Keratinocyte (primary cell): ENCODE results near the gene RHD.
"Not testable (repeated sequence)": the region's sequence is repeated elsewhere in the genome, so short reads cannot be mapped to it uniquely, and the experiment has no call there.

Experiments
- CTCF ChIP-seq, 3 experiments: IDR thresholded peaks in 1 of 3; conservative IDR thresholded peaks in 1 of 3; optimal IDR thresholded peaks in 1 of 3; 2 replicates in 2 of 3; 3 replicates in 1 of 3; pipeline versions ENCODE3 to v1.5.1; 2011; ENCODE audit warnings: low read length in 3 of 3, mild to moderate bottlenecking in 3 of 3, moderate library complexity in 2 of 3, control low read depth in 1 of 3, inconsistent platforms in 1 of 3; ENCODE audit not compliant: insufficient read depth in 2 of 3; ENCODE audit errors: extremely low read depth in 1 of 3
- EZH2 ChIP-seq: IDR thresholded peaks from one replicate; pipeline ENCODE4 v1.6.1; 2012; ENCODE audit warnings: inconsistent platforms, mild to moderate bottlenecking, low read length, moderate library complexity

- TF ChIP-seq CTCF (optimal IDR thresholded peaks at IDR 0.05 in 1 of 3, IDR thresholded peaks at IDR 0.05 in 1 of 3, conservative IDR thresholded peaks at IDR 0.05 in 1 of 3; ENCODE audit: extremely low read depth in 1 of 3, insufficient read depth in 2 of 3, low read length in 3 of 3); EZH2: not testable (repeated sequence)
Measured at GRCh38 chr1:25290043-25290442, 17.7 kb downstream of the RHD start.
